Fibroblast of villous mesenchyme (primary cell): ENCODE results near the gene SLC39A11. TPM values are rescaled to one million over a fixed set of nuclear protein-coding genes. Genes with fewer than 3 reads are reported as not detected.

Experiments
- DNase-seq: peaks from one replicate; pipeline ENCODE4 v3.0.0-alpha.2; 2010; ENCODE audit warnings: low read depth
- H3K4me3 ChIP-seq: 2 replicates; pipeline ENCODE4 v1.5.1; 2011; ENCODE audit warnings: low read depth, mild to moderate bottlenecking, low read length
- total RNA-seq: library from RNA; depleted of rRNA; stranded (reverse); fragments of >200 nt; gene quantifications from 2 replicates; pipeline ENCODE4 v1.2.3, GENCODE V29; 2012
- TF ChIP-seq, protein P1 (sequence below): IDR thresholded peaks from 2 replicates; pipeline ENCODE4 v1.5.1; 2012; ENCODE audit warnings: low read depth, mild to moderate bottlenecking, low read length; ENCODE audit not compliant: insufficient read depth

The SLC39A11 gene
- total RNA-seq, 1 donor = 16.0 TPM

DNA sequence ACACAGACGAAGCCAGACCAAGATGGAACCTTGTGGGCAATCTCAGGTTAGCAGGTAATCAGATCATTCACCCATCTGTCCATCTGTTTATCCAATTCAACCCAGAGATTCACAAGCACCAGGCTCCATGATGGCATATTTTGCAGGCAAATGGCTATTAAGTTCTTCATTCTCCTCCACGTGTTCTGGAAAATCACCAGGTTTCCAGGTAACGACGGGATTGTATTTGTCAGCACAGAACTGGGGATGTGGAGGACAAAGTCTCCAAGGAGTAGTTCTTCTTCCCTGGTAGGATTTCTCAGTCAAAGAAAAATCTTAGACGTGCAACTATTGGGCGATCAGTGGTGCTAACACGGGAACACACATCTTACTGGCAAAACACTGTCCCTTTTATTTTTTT is 368.8 kb downstream of the SLC39A11 start:
- no peak overlapping the region for H3K4me3 ChIP-seq
- DNase-seq = no peak
- TF ChIP-seq, protein P1, sequence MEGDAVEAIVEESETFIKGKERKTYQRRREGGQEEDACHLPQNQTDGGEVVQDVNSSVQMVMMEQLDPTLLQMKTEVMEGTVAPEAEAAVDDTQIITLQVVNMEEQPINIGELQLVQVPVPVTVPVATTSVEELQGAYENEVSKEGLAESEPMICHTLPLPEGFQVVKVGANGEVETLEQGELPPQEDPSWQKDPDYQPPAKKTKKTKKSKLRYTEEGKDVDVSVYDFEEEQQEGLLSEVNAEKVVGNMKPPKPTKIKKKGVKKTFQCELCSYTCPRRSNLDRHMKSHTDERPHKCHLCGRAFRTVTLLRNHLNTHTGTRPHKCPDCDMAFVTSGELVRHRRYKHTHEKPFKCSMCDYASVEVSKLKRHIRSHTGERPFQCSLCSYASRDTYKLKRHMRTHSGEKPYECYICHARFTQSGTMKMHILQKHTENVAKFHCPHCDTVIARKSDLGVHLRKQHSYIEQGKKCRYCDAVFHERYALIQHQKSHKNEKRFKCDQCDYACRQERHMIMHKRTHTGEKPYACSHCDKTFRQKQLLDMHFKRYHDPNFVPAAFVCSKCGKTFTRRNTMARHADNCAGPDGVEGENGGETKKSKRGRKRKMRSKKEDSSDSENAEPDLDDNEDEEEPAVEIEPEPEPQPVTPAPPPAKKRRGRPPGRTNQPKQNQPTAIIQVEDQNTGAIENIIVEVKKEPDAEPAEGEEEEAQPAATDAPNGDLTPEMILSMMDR = no peak

DNA sequence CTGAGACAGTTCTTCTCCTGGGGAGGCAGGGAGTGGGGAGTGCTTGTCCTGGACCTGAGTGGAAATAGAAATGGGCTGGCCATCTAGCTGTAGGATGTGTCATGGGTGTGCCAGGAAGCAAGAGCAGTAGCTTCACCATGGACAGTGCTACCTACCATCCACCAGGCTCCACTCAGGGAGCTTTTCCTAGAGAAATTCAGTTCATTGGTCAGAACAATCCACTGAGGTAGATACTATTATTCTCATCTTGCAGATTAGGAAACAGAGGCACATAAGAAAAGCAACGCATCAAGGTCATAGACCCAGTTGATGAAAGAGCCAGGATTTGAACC is 372.0 kb downstream of the SLC39A11 start:
- H3K4me3 ChIP-seq = no peak overlapping the region
- TF ChIP-seq, protein P1 = no peak
- DNase-seq = no peak

DNA sequence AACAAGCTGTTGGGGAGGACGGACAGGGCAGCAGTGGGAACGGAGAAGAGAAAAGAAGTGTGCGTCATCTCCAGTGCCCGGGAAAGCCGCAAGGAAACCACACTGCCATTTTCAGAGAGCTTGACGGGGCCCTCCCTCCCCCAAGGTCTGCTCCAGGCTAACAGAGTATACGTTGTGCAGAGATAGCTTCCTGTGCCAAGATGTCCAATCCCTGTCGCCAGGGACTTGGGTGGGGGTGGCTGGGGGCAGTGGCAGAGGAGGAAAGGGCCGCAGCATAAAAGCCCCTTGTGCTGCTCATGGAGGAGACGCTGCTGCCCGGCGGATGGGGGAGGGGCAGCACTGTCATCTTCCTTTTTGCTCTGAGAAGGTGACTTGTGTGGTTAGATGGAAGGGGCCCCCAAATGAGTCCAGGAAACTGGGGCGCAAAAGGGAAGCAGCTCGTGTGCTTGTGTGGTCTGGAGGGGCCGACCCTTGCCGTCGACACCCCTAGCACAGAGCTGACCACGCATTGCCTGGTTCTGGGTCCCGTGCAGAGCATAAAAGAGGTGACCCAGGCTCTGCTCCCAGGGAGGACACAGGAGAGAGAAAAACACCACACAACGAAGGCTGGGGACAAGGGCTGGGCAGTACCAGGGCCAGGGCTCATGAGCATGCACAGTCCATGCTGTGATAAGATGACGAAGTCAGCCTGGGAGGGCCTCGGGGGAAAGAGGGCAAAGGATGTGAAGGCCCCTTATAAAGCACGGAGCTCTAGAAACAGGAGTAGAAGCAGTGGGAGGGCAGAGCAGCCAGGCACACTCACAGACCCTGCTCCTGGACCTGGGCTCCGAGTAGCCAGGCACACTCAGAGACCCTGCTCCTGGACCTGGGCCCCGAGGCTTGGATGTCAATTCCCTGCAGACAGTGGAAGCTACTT is 372.7 kb downstream of the SLC39A11 start:
- TF ChIP-seq, protein P1 = no peak
- H3K4me3 ChIP-seq = no peak overlapping the region
- peak; percentile 24 for DNase-seq

DNA sequence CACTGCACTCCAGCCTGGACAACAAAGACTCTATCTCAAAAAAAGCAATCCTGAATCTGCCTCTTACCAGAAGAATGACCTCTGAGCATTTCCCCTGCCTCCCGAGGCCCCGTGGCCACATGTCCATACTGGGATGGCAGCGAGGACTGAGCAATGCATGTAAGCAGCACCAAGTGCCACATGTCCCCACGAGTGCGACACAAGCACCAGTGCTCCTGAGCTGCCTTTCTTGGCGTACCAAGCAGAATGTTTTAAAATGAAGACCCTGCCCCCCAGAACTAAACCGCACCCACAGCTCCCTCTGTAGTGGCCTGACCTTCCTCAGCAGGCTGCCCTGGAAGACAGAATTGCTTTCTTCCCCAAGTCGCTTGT is 373.3 kb downstream of the SLC39A11 start:
- DNase-seq = no peak
- no peak overlapping the region for H3K4me3 ChIP-seq
- TF ChIP-seq, protein P1 = no peak

DNA sequence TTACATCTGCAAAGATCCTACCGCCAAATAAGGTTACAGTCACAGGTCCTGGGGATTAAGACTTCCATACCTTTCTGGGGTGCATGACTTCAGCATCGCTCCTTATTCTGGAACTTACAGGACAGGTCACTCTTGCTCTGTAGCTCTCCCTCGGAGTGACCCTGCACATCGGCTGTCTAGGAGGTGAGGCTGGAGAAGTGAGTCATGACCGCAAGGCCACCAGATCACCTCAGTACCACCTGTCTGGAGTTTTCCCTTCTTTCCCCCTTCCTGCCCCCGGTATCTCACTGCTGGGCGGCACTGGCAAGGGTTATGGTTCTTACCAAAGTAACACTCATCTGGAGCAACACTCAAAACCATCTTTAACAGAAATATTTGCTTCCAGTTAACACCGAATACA is 374.8 kb downstream of the SLC39A11 start:
- TF ChIP-seq, protein P1 = no peak
- no peak overlapping the region for H3K4me3 ChIP-seq
- no peak for DNase-seq

DNA sequence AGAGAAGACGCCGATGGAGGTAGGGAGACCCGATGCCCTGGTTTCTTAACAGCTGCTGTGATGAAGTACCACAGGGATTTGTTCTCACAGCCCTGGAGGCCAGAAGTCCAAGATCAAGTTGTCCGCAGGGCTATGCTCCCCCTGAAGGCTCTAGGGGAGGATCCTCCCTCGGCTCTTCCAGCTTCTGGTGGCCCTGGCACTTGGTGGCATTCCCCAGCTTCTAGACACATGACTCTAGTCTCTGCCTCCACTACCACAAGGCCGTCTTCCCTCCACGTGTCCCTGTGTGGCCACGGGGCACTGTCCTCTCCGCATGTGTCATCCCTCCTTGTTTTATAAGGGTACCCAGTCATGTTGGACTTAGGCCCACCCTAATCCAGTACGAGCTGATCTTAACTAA is 375.2 kb downstream of the SLC39A11 start:
- no peak for DNase-seq
- TF ChIP-seq, protein P1 = no peak
- no peak overlapping the region for H3K4me3 ChIP-seq
